ENCODE data around the gene SLC25A12.

GRCh38 chr2:171804456-171804855 is 89.6 kb downstream of the SLC25A12 start:
- TF ChIP-seq POLR2A (IDR thresholded peaks at IDR 0.05) (no peak), CTCF (IDR thresholded peaks at IDR 0.05) (no peak)
